ENCODE results near the gene DNAH8.

The DNAH8 gene

DNA sequence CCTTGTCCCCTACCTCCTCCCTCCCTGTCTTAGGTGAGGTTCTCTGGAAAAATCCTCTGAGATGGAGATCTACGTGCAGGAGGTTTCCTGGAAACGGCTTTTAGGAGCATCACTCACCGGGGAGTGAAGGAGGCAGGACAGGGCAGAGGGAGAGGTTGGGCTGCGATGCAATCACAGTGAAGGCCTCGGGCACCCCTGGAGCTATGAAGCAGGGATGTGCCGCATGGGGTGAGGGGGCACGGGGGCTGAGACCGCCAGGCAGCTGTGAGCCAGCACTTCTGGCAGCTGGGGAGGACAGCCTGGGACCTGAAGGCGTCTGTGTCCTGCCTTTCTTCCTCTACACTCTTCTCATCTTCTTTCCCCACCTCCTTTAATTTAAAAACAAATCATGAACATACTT is 320.6 kb downstream of the DNAH8 start:
- Histone ChIP-seq H3K9ac (no peak overlapping the region), H3K4me3 (IDR thresholded peaks at IDR 0.05; ENCODE audit: insufficient read depth, low read depth, low read length) (no peak overlapping the region), H4K20me1 (ENCODE audit: insufficient read depth) (no peaks in the 10 kb centered on the region), H2AFZ (ENCODE audit: low read depth) (no peak overlapping the region), H3K27ac (no peak overlapping the region), H3K4me1 (ENCODE audit: low read depth, poor library complexity, severe bottlenecking) (no peaks in the 10 kb centered on the region), H3K27me3 (ENCODE audit: insufficient read depth, low read depth) (no peaks in the 10 kb centered on the region), H3K4me2 (no peak overlapping the region), H3K36me3 (ENCODE audit: insufficient read depth) (no peaks in the 10 kb centered on the region), H3K79me2 (ENCODE audit: insufficient read depth, low read depth) (no peaks in the 10 kb centered on the region)
- TF ChIP-seq CTCF (conservative IDR thresholded peaks at IDR 0.05; ENCODE audit: low read depth, low read length): no peak

DNA sequence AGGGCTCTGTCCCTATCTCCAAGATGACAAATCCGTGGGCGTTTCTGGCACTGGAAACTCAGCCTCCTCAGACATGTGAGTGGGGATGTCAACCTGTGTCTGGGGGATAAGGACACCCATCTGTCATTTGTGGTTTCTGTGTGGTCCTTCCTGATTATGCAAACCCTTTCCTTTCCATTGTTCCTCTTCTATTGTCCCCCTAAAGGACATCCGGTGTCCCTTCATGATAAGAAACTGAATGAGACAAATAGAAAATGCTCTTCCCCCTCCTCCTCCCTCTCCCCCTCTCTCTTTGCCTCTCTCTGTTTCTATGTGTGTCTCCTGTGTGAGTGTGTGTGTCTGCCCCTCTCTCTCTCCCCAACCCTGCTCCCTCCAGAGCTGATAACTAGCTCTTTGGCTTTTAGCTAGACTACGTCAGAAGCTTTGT is 322.0 kb downstream of the DNAH8 start:
- no peak overlapping the region for H3K4me2 ChIP-seq

DNA sequence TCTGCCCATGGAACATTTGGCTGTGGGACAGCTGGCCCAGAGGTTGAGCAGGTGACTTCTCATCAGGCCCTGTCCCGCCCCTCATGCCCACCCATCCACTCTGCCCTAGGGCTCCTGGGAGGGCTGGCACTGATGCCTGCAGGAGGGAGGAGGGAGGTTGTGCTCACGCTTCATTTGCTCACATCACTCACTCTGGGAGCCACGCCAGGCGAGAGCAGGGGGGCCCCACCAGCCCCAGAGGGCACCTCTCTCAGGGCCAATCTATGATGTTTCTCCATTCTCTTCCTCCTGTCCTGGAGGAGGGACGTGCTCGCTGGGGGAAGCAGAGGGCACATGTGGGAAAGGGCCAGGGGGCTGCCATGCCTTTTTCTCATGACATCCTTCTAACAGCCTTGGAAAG is 322.6 kb downstream of the DNAH8 start:
- no peak for TF ChIP-seq CTCF (conservative IDR thresholded peaks at IDR 0.05; ENCODE audit: low read depth, low read length)
- H3K36me3 ChIP-seq (ENCODE audit: insufficient read depth): no peaks in the 10 kb centered on the region

More for the DNA sequence above, 322.0 kb downstream of the DNAH8 start:
- Histone ChIP-seq H2AFZ (ENCODE audit: low read depth) (no peak overlapping the region), H3K27me3 (ENCODE audit: insufficient read depth, low read depth) (no peaks in the 10 kb centered on the region), H3K36me3 (ENCODE audit: insufficient read depth) (no peaks in the 10 kb centered on the region), H3K9ac (no peak overlapping the region), H4K20me1 (ENCODE audit: insufficient read depth) (no peaks in the 10 kb centered on the region), H3K4me1 (ENCODE audit: low read depth, poor library complexity, severe bottlenecking) (no peaks in the 10 kb centered on the region), H3K27ac (no peak overlapping the region), H3K79me2 (ENCODE audit: insufficient read depth, low read depth) (no peaks in the 10 kb centered on the region), H3K4me3 (IDR thresholded peaks at IDR 0.05; ENCODE audit: insufficient read depth, low read depth, low read length) (no peak overlapping the region)
- no peak for TF ChIP-seq CTCF (conservative IDR thresholded peaks at IDR 0.05; ENCODE audit: low read depth, low read length)

GRCh38 chr6:39040080-39040673 is 325.1 kb downstream of the DNAH8 start:
- H3K27ac ChIP-seq: no peak overlapping the region
- no peak for TF ChIP-seq CTCF (conservative IDR thresholded peaks at IDR 0.05; ENCODE audit: low read depth, low read length)
- no peak overlapping the region for H3K4me2 ChIP-seq
- H3K79me2 ChIP-seq (ENCODE audit: insufficient read depth, low read depth): no peaks in the 10 kb centered on the region
- no peak overlapping the region for H3K9ac ChIP-seq
- no peaks in the 10 kb centered on the region for H4K20me1 ChIP-seq (ENCODE audit: insufficient read depth)
- H3K4me1 ChIP-seq (ENCODE audit: low read depth, poor library complexity, severe bottlenecking): no peaks in the 10 kb centered on the region
- H3K36me3 ChIP-seq (ENCODE audit: insufficient read depth): no peaks in the 10 kb centered on the region
- H2AFZ ChIP-seq (ENCODE audit: low read depth): no peak overlapping the region
- H3K4me3 ChIP-seq (IDR thresholded peaks at IDR 0.05; ENCODE audit: insufficient read depth, low read depth, low read length): no peak overlapping the region
- no peaks in the 10 kb centered on the region for H3K27me3 ChIP-seq (ENCODE audit: insufficient read depth, low read depth)

More for the DNA sequence above, 322.6 kb downstream of the DNAH8 start:
- H3K9ac ChIP-seq: no peak overlapping the region
- H3K27ac ChIP-seq: no peak overlapping the region
- H3K79me2 ChIP-seq (ENCODE audit: insufficient read depth, low read depth): no peaks in the 10 kb centered on the region
- no peaks in the 10 kb centered on the region for H4K20me1 ChIP-seq (ENCODE audit: insufficient read depth)
- H2AFZ ChIP-seq (ENCODE audit: low read depth): no peak overlapping the region
- H3K27me3 ChIP-seq (ENCODE audit: insufficient read depth, low read depth): no peaks in the 10 kb centered on the region
- H3K4me2 ChIP-seq: no peak overlapping the region
- no peaks in the 10 kb centered on the region for H3K4me1 ChIP-seq (ENCODE audit: low read depth, poor library complexity, severe bottlenecking)
- no peak overlapping the region for H3K4me3 ChIP-seq (IDR thresholded peaks at IDR 0.05; ENCODE audit: insufficient read depth, low read depth, low read length)

All from KMS-11 (cell line).